Cardiac septum (tissue), 1 donor: ENCODE measurements around the gene PHACTR3. TPM values are rescaled to one million over a fixed set of nuclear protein-coding genes. Genes with fewer than 3 reads are reported as not detected.
"Not testable (repeated sequence)": the region's sequence is repeated elsewhere in the genome, so short reads cannot be mapped to it uniquely, and the experiment has no call there.

ENCODE experiments used
- DNase-seq: peaks from one replicate; pipeline ENCODE4 v3.0.0-alpha.2; 2020; ENCODE audit warnings: low spot score
- intact Hi-C: fragments of 100-400 bp; cut with DNase I; formaldehyde crosslinking; loops from one replicate; pipeline ENCODE4 v1.14.0; 2022
- long read RNA-seq: library from polyadenylated mRNA; unstranded; transcript quantifications from one replicate; pipeline ENCODE4 v2.0.0, GENCODE V29; 2021
- total RNA-seq: library from RNA; stranded (reverse); fragmentation: NEBNext Ultra II Directional; extraction: Animal tissue kit (Norgen Biotek cat#: 25700); gene quantifications from one replicate; pipeline ENCODE4 v1.2.1, GENCODE V29; 2021
- donor health status: DM: no; HTN: no; CAD: no.

Gene PHACTR3
- total RNA-seq, result 0.54 TPM
- long read RNA-seq, partial matches to known transcripts, result 0 of 3 reads
- long read RNA-seq, other reads (novel, unspliced or antisense), result 2 of 3 reads

- intact Hi-C loops, result no loop called here
- DNase-seq, result no peak
These were observed at the start of gene PHACTR3 for GRCh38 chr20:59603781-59604541. Gene PHACTR3 (plus strand): TSS chr20:59604540. CDS start chr20:59605015, 475 bp downstream.

GRCh38 chr20:59557733-59558529 lies 46.4 kb upstream of the PHACTR3 start:
- intact Hi-C loops, DNase-seq: not testable (repeated sequence)

GRCh38 chr20:59559024-59559817 lies 45.1 kb upstream of the PHACTR3 start:
- DNase-seq, result no peak
- intact Hi-C loops, result no loop called here

GRCh38 chr20:59559863-59560262 lies 44.5 kb upstream of the PHACTR3 start:
- DNase-seq, result no peak
- intact Hi-C loops, result no loop called here

- intact Hi-C loops, result no loop called here
- DNase-seq, result no peak
These were observed 43.6 kb upstream of the PHACTR3 start for GRCh38 chr20:59560588-59561227.

GRCh38 chr20:59561228-59561605 lies 43.1 kb upstream of the PHACTR3 start:
- intact Hi-C loops, result no loop called here
- DNase-seq, result no peak

- DNase-seq, result no peak
- intact Hi-C loops, result no loop called here
These were observed 42.6 kb upstream of the PHACTR3 start for GRCh38 chr20:59561614-59562277.

GRCh38 chr20:59564171-59564570 lies 40.2 kb upstream of the PHACTR3 start:
- DNase-seq, result no peak
- intact Hi-C loops, result no loop called here

GRCh38 chr20:59564943-59565342 lies 39.4 kb upstream of the PHACTR3 start:
- intact Hi-C loops, result no loop called here
- no peak for DNase-seq

GRCh38 chr20:59565768-59566461 lies 38.4 kb upstream of the PHACTR3 start:
- intact Hi-C loops, result no loop called here

GRCh38 chr20:59566631-59567524 lies 37.5 kb upstream of the PHACTR3 start:
- intact Hi-C loops, result no loop called here
- no peak for DNase-seq

More at GRCh38 chr20:59565768-59566461, 38.4 kb upstream of the PHACTR3 start:
- no peak for DNase-seq

- no peak for DNase-seq
- intact Hi-C loops, result no loop called here
These were observed 36.5 kb upstream of the PHACTR3 start for GRCh38 chr20:59567585-59568508.

- DNase-seq, result no peak
- intact Hi-C loops, result no loop called here
These were observed 35.8 kb upstream of the PHACTR3 start for GRCh38 chr20:59568509-59569024.

- DNase-seq, result no peak
- intact Hi-C loops, result no loop called here
These were observed 35.0 kb upstream of the PHACTR3 start for GRCh38 chr20:59569305-59569704.

GRCh38 chr20:59571151-59571550 lies 33.2 kb upstream of the PHACTR3 start:
- DNase-seq, result no peak

More at GRCh38 chr20:59571151-59571550, 33.2 kb upstream of the PHACTR3 start:
- intact Hi-C loops, result loop anchor here (2.0 kb wide), 1 partner anchor 180 kb away; no protein-coding TSS in a partner anchor
